GM10266 (cell line): ENCODE data around the gene CCDC57.

ENCODE experiments used
- DNase-seq: peaks from one replicate; pipeline ENCODE4 v3.0.0; 2012; ENCODE audit errors: extremely low spot score
- TF ChIP-seq, protein P1 (sequence below): IDR thresholded peaks from 2 replicates; pipeline ENCODE4 v1.5.1; 2012; ENCODE audit warnings: mild to moderate bottlenecking, low read depth; ENCODE audit not compliant: control insufficient read depth, insufficient read depth; ENCODE audit errors: missing control alignments

CCDC57 gene

DNA sequence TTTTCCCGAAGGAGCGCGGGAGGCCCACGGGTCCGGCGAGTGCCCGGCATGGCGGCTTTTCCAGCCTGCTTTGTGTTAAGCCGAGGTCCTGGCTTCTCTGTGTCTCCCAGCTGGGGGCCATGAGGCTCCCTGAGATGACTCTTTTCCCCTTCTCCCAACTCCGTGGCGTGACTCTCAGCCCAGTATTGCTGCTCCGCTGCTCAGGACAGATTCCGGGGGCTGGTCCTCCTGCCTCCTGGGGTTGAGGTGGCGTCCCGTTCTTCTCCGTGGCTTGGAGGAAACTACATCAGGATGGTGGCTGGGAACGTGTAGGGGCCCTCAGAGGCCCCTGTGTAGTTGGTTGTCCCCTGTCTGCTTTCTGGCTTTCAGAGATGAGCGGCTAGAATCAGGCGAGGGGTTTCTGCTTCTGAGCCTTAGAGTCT is 160.0 kb downstream of the CCDC57 start:
- TF ChIP-seq, protein P1, sequence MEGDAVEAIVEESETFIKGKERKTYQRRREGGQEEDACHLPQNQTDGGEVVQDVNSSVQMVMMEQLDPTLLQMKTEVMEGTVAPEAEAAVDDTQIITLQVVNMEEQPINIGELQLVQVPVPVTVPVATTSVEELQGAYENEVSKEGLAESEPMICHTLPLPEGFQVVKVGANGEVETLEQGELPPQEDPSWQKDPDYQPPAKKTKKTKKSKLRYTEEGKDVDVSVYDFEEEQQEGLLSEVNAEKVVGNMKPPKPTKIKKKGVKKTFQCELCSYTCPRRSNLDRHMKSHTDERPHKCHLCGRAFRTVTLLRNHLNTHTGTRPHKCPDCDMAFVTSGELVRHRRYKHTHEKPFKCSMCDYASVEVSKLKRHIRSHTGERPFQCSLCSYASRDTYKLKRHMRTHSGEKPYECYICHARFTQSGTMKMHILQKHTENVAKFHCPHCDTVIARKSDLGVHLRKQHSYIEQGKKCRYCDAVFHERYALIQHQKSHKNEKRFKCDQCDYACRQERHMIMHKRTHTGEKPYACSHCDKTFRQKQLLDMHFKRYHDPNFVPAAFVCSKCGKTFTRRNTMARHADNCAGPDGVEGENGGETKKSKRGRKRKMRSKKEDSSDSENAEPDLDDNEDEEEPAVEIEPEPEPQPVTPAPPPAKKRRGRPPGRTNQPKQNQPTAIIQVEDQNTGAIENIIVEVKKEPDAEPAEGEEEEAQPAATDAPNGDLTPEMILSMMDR, result no peak
- no peak for DNase-seq

GRCh38 chr17:82051776-82052637 is 160.6 kb downstream of the CCDC57 start, which contains the start of the genes GPS1 and RFNG:
Gene GPS1 (plus strand): TSS chr17:82051898. CDS start chr17:82051932, 34 bp downstream.
Gene RFNG (minus strand): TSS chr17:82051811. CDS start chr17:82051766, 45 bp downstream.
- peak; percentile 98 for DNase-seq
- TF ChIP-seq, protein P1, result no peak
